Activated B cell treated with CpG ODN at 0.5 μM for 24 hours (primary cell): ENCODE data around the gene RHEBL1. TPM values are rescaled to one million over a fixed set of nuclear protein-coding genes. Genes with fewer than 3 reads are reported as not detected.

Experiments
- ATAC-seq: fragments of 200-7000 bp; cut with Tn5 transposase; one replicate; pipeline ENCODE4 v1.10.0; 2021; ENCODE audit warnings: low read depth, mild to moderate bottlenecking, moderate library complexity
- CTCF ChIA-PET: fragments of 350-600 bp; sonication (Branson Sonifier 250); formaldehyde crosslinking; loops from one replicate; lab custom pipeline; 2021; ENCODE audit warnings: antibody characterized with exemption; lab: Charles Lee
- POLR2A ChIA-PET: fragments of 350-600 bp; sonication (Branson Sonifier 250); formaldehyde crosslinking; loops from one replicate; lab custom pipeline; 2021; ENCODE audit warnings: antibody characterized with exemption; lab: Charles Lee
- DNase-seq: peaks from one replicate; pipeline ENCODE4 v3.0.0; 2022
- H3K27ac Mint-ChIP-seq: one replicate; pipeline ENCODE4 v1.8.0; 2020; ENCODE audit warnings: mixed read lengths
- H3K27me3 Mint-ChIP-seq: one replicate; pipeline ENCODE4 v1.8.0; 2021; ENCODE audit warnings: mixed read lengths
- H3K36me3 Mint-ChIP-seq: one replicate; pipeline ENCODE4 v1.8.0; 2021; ENCODE audit warnings: low read depth, mixed read lengths
- H3K4me1 Mint-ChIP-seq: one replicate; pipeline ENCODE4 v1.8.0; 2021; ENCODE audit warnings: mixed read lengths
- H3K4me3 Mint-ChIP-seq: one replicate; pipeline ENCODE4 v1.8.0; 2020; ENCODE audit warnings: mild to moderate bottlenecking, mixed read lengths
- H3K9me3 Mint-ChIP-seq: one replicate; pipeline ENCODE4 v1.8.0; 2020; ENCODE audit warnings: mixed read lengths
- intact Hi-C: fragments of 100-400 bp; cut with micrococcal nuclease; formaldehyde crosslinking; loops from one replicate; pipeline ENCODE4 v1.15.1; 2024
- total RNA-seq: library from RNA; stranded (reverse); gene quantifications from 2 replicates; pipeline ENCODE4 v1.2.3, GENCODE V29; 2022
- TF ChIP-seq, protein P1 (sequence below): fragments of 200-600 bp; IDR thresholded peaks from one replicate; pipeline ENCODE4 v1.8.0; 2022; ENCODE audit warnings: antibody characterized with exemption, mild to moderate bottlenecking

The RHEBL1 gene
- total RNA-seq, 1 donor from 2014 or later, result 3.2 TPM

DNA sequence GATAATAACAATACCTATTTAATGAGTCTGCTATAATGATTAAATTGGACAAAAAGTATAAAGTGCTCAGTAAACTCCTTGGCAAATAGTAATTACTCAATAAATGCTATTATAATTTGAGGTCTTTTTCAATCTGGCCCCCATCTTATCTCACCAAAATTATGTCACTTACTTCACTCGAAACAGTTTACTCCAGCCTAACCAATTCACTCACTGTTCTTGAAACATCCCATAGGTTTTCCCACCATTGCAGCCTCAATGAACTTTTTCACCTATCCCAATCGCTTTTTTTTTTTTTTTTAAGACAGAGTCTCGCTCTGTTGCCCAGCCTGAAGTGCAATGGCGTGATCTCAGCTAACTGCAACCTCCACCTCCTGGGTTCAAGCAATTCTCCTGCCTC, 33.8 kb downstream of the RHEBL1 start:
- CTCF ChIA-PET, result no interaction called here
- H3K27ac Mint-ChIP-seq, result no peak overlapping the region

DNA sequence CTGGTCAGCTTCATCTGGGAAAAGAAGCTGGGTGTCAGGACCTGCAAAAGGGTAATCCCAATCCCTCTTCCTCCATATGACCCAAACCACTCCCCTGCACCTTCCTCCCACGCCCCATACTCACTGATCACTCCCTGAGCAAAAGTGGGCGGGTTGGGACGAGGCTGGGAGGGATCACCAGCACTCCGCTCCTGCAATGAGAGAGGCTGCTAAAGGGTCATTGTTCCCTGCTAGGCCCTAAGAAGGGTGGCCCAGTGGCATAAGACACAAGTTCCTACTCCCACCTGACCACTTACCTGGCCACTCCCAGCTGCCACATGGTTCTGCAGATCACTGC, 35.5 kb downstream of the RHEBL1 start:
- CTCF ChIA-PET, result interaction anchor here (1.5 kb wide), 1 partner anchor 10 kb away, joined by 3 read pairs; no protein-coding TSS in a partner anchor
- ATAC-seq, result no peak
- Mint-ChIP-seq H3K4me3 (no peak overlapping the region), H3K27ac (no peak overlapping the region), H3K36me3 (peaks cover 80% of the 10 kb centered on the region), H3K27me3 (no peaks in the 10 kb centered on the region), H3K4me1 (no peaks in the 10 kb centered on the region), H3K9me3 (no peaks in the 10 kb centered on the region)
- DNase-seq, result no peak
- intact Hi-C loops, result no loop called here
- TF ChIP-seq, protein P1, sequence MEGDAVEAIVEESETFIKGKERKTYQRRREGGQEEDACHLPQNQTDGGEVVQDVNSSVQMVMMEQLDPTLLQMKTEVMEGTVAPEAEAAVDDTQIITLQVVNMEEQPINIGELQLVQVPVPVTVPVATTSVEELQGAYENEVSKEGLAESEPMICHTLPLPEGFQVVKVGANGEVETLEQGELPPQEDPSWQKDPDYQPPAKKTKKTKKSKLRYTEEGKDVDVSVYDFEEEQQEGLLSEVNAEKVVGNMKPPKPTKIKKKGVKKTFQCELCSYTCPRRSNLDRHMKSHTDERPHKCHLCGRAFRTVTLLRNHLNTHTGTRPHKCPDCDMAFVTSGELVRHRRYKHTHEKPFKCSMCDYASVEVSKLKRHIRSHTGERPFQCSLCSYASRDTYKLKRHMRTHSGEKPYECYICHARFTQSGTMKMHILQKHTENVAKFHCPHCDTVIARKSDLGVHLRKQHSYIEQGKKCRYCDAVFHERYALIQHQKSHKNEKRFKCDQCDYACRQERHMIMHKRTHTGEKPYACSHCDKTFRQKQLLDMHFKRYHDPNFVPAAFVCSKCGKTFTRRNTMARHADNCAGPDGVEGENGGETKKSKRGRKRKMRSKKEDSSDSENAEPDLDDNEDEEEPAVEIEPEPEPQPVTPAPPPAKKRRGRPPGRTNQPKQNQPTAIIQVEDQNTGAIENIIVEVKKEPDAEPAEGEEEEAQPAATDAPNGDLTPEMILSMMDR, result no peak
- POLR2A ChIA-PET, result no interaction called here

More for the DNA sequence above, 33.8 kb downstream of the RHEBL1 start:
- intact Hi-C loops, result no loop called here
- TF ChIP-seq, protein P1, result no peak
- ATAC-seq, result no peak
- Mint-ChIP-seq H3K27me3 (no peaks in the 10 kb centered on the region), H3K36me3 (peaks cover 85% of the 10 kb centered on the region), H3K9me3 (no peaks in the 10 kb centered on the region), H3K4me1 (no peaks in the 10 kb centered on the region), H3K4me3 (no peak overlapping the region)
- POLR2A ChIA-PET, result interaction anchor here (0.7 to 0.9 kb wide), 2 partner anchors 12 to 48 kb away, joined by 4 to 5 read pairs; no protein-coding TSS in a partner anchor
- DNase-seq, result no peak

DNA sequence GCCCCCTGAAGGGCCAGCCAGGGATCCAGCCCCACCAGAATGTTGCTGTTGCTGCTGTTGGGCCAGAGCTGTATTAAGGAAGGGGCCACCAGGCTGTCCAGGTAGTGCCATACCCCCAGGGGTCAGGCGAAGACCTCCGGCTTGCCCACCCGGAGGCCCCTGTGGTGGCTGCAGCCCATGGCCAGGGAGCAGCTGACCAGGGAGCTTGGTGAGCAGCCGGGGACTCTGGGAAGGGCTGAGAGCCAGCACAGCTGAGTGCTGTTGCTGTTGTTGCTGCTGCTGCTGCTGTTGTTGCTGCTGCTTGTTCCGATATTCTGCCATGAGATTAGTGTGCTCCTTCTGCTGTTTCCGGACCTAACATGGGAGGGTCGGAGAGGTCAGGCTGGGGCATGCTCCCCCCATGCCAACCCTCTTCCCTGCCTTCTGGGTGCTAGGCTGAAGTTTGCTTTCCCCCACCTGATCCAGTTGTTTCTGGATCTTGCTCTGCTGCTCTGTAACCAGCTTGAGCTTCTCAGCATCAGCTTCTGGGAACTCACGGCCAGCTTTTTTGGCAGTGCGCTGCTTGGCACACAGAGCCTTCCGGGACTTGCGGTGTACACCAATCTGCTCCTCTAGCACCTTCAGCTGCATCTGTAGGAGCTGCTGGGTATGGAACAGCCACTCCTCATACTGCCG, 36.0 kb downstream of the RHEBL1 start:
- no peak for ATAC-seq
- peaks cover 80% of the 10 kb centered on the region for H3K36me3 Mint-ChIP-seq
- POLR2A ChIA-PET, result no interaction called here

DNA sequence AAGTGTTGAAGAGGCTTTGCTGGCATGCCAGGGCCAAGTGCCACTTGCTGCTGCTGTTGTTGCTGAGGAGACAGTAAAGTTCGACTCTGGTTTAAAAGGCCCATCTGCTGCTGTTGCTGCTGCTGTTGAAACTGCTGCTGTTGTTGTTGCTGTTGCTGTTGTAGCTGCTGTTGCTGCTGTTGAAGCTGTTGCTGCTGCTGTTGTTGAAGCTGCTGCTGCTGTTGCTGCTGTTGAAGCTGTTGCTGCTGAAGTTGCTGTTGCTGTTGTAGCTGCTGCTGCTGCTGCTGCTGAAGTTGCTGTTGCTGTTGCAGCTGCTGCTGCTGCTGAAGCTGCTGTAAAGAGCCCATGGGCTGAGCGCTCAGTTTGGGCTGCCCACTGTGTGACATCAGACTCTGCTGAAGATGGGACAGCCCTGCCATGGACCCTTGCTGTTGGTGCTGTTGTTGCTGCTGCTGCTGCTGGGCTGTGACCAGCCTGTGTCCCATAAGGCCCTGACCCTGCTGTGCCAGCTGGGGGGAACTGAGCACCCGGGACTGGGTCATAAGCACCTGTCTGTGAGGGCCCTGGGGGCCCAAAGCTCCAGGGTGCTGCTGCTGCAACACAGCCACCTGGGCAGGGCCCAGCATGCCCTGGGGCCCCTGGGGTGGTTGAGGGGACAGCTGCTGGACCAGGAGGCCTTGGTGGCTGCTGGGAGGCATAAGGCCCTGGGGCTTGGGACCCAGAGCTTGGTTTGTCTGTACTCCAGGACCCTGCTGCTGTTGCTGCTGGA, 36.9 kb downstream of the RHEBL1 start:
- H3K27me3 Mint-ChIP-seq, result no peaks in the 10 kb centered on the region
- no peak overlapping the region for H3K27ac Mint-ChIP-seq
- TF ChIP-seq, protein P1, result no peak
- ATAC-seq, result no peak
- peaks cover 80% of the 10 kb centered on the region for H3K36me3 Mint-ChIP-seq
- POLR2A ChIA-PET, result no interaction called here
- DNase-seq, result no peak
- no peak overlapping the region for H3K4me3 Mint-ChIP-seq
- intact Hi-C loops, result no loop called here
- no peaks in the 10 kb centered on the region for H3K4me1 Mint-ChIP-seq
- CTCF ChIA-PET, result no interaction called here
- H3K9me3 Mint-ChIP-seq, result no peaks in the 10 kb centered on the region

More for the DNA sequence above, 36.0 kb downstream of the RHEBL1 start:
- Mint-ChIP-seq H3K4me1 (no peaks in the 10 kb centered on the region), H3K9me3 (no peaks in the 10 kb centered on the region), H3K27me3 (no peaks in the 10 kb centered on the region), H3K27ac (no peak overlapping the region), H3K4me3 (no peak overlapping the region)
- intact Hi-C loops, result no loop called here
- TF ChIP-seq, protein P1, result no peak
- DNase-seq, result no peak
- CTCF ChIA-PET, result interaction anchor here (1.5 kb wide), 1 partner anchor 10 kb away, joined by 3 read pairs; no protein-coding TSS in a partner anchor

DNA sequence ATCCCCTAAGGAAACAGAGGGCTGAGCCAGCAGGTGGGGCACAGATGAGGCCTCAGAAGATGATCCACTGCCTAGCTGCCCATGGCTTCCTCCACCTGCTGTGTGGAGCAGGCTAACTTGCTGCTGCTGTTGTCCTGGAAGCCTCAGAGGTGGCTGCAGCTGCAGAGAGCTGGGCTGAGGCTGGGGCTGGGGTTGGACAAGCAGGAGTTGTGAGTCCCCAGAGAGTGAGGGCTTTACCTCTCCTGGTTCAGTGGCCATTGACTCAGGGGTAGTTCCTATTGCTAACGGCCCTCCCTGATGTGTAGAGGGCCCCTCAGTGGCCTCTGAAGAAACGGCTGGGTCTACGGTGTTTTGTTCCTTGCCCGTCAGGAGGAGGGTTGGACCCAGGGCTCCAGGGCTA, 37.5 kb downstream of the RHEBL1 start:
- no peaks in the 10 kb centered on the region for H3K27me3 Mint-ChIP-seq
- H3K4me1 Mint-ChIP-seq, result no peaks in the 10 kb centered on the region
- DNase-seq (no peak), ATAC-seq (no peak)
- TF ChIP-seq, protein P1, result no peak
- peaks cover 80% of the 10 kb centered on the region for H3K36me3 Mint-ChIP-seq
- no peak overlapping the region for H3K4me3 Mint-ChIP-seq
- intact Hi-C loops, result no loop called here
- no peak overlapping the region for H3K27ac Mint-ChIP-seq
- CTCF ChIA-PET, result no interaction called here
- POLR2A ChIA-PET, result no interaction called here
- H3K9me3 Mint-ChIP-seq, result no peaks in the 10 kb centered on the region
